Peyer's patch (tissue), 4 donors: Measurements from ENCODE around the gene CARMIL1. TPM values are rescaled to one million over a fixed set of nuclear protein-coding genes. Genes with fewer than 3 reads are reported as not detected.

Source experiments
- DNase-seq, 3 donors: peaks; one replicate each; pipeline ENCODE4 v3.0.0-alpha.2; 2017 to 2019
- H3K27ac ChIP-seq, 4 donors: fragments of 200-600 bp; sonication (generic); one replicate each; pipeline ENCODE4 v1.5.1; 2016 to 2019
- H3K27me3 ChIP-seq, 2 donors: fragments of 200-600 bp; sonication (generic); one replicate each; pipeline ENCODE4 v1.5.1; 2019
- H3K36me3 ChIP-seq, 3 donors: fragments of 200-600 bp; sonication (generic); one replicate each; pipeline ENCODE4 v1.5.1; 2016 to 2019
- H3K4me1 ChIP-seq, 4 donors: fragments of 200-600 bp; sonication (generic); one replicate each; pipeline ENCODE4 v1.5.1; 2016 to 2019
- H3K4me3 ChIP-seq, 4 donors: fragments of 200-600 bp; sonication (generic); 1 replicate in 3 of 4; 2 replicates in 1 of 4; pipeline ENCODE4 v1.5.1; 2016 to 2019; ENCODE audit warnings: mild to moderate bottlenecking in 1 of 4
- H3K9me3 ChIP-seq, 4 donors: fragments of 200-600 bp; sonication (generic); one replicate each; pipeline ENCODE4 v1.5.1; 2016 to 2019; ENCODE audit warnings: mild to moderate bottlenecking in 1 of 4
- POLR2A ChIP-seq, 2 donors: fragments of 450-650 bp; IDR thresholded peaks; one replicate each; pipeline ENCODE4 v1.5.1; 2017; ENCODE audit warnings: antibody characterized with exemption in 2 of 2, mild to moderate bottlenecking in 2 of 2, moderate library complexity in 2 of 2
- total RNA-seq, 4 donors: library from RNA; depleted of rRNA; stranded (reverse); fragments of >200 nt; gene quantifications; one replicate each; pipeline ENCODE4 v1.1.0, GENCODE V29; 2016
- TF ChIP-seq, protein P1 (sequence below), 6 experiments: fragments of 450-650 bp in 4 of 6; fragments of 200-600 bp in 2 of 6; sonication (generic) in 1 of 6; IDR thresholded peaks; one replicate each; pipeline ENCODE4 v1.5.1; 2017 to 2019; ENCODE audit warnings: antibody characterized with exemption in 6 of 6, mild to moderate bottlenecking in 3 of 6, moderate library complexity in 1 of 6

CARMIL1 gene
- total RNA-seq, 4 donors from 2014 or later, result 75.1 to 107 (median 85.7) TPM

DNA sequence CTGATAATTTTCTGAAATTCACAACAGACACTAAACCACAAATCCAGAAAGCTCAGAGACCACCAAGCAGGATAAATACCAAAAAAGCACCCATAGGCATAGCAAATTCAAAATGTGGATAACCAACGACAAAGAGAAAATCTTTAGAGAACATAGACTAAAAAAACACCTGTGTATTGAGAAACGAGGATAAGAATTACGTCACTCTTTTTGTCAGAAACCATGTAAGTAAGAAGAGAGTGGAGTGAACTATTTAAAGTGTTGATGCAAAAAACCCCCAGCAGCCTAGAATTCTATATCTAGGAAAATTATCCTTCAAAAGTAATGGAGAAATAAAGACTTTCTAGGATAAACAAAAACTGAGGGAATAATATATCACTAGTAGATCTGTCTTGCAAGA lies 245.9 kb downstream of the CARMIL1 start:
- Histone ChIP-seq H3K4me3 (no peak overlapping the region), H3K27me3 (no peaks in the 10 kb centered on the region), H3K36me3 (peaks cover 0 to 24% (median 0%) of the 10 kb centered on the region in 3 donors), H3K4me1 (no peaks in the 10 kb centered on the region), H3K9me3 (no peaks in the 10 kb centered on the region), H3K27ac (no peak overlapping the region)
- TF ChIP-seq, protein P1, sequence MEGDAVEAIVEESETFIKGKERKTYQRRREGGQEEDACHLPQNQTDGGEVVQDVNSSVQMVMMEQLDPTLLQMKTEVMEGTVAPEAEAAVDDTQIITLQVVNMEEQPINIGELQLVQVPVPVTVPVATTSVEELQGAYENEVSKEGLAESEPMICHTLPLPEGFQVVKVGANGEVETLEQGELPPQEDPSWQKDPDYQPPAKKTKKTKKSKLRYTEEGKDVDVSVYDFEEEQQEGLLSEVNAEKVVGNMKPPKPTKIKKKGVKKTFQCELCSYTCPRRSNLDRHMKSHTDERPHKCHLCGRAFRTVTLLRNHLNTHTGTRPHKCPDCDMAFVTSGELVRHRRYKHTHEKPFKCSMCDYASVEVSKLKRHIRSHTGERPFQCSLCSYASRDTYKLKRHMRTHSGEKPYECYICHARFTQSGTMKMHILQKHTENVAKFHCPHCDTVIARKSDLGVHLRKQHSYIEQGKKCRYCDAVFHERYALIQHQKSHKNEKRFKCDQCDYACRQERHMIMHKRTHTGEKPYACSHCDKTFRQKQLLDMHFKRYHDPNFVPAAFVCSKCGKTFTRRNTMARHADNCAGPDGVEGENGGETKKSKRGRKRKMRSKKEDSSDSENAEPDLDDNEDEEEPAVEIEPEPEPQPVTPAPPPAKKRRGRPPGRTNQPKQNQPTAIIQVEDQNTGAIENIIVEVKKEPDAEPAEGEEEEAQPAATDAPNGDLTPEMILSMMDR (IDR thresholded peaks at IDR 0.05), result no peak
- no peak for TF ChIP-seq POLR2A (IDR thresholded peaks at IDR 0.05)
- DNase-seq, result no peak

DNA sequence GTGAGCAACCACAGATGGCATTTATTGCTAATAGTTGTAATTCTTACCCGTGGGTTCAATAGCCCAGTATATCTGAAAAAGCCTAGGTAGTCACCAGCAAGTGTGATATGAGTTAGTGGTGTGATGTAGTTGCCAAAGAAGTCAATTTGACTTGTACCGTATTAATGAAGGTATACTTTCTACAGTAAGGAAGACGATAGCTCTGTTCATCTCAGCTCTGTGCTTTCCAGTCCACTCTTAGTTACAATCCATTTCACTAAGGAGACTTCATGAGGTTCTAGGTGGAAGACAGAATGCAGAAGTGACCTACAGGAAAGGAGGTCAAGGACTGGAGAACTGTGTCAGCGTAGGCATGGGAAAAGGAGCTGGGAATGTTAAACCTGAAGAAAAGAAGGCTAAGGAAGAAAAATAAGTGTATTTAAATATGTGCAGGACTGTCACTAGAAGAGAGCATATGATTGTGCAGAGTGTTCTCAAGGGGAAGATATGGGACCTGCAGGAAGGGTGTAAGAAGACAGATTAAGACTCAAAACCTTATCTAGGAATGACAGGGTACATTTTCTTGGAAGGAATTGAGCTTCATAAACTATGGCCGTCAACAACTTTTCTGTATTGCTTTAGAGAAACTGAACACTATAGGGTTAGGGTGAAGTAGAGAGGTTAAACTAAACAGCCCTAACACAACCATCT lies 255.9 kb downstream of the CARMIL1 start:
- H3K4me3 ChIP-seq, result no peak overlapping the region
- peaks cover 0 to 23% (median 0%) of the 10 kb centered on the region in 3 donors for H3K36me3 ChIP-seq
- H3K4me1 ChIP-seq, result no peaks in the 10 kb centered on the region
- TF ChIP-seq, protein P1 (IDR thresholded peaks at IDR 0.05), result no peak
- TF ChIP-seq POLR2A (IDR thresholded peaks at IDR 0.05), result no peak
- no peaks in the 10 kb centered on the region for H3K27me3 ChIP-seq
- H3K27ac ChIP-seq, result no peak overlapping the region
- DNase-seq, result no peak
- no peaks in the 10 kb centered on the region for H3K9me3 ChIP-seq

GRCh38 chr6:25535632-25536225 lies 256.6 kb downstream of the CARMIL1 start:
- no peak overlapping the region for H3K27ac ChIP-seq
- H3K4me1 ChIP-seq, result no peaks in the 10 kb centered on the region
- no peaks in the 10 kb centered on the region for H3K9me3 ChIP-seq
- H3K4me3 ChIP-seq, result no peak overlapping the region
- H3K27me3 ChIP-seq, result no peaks in the 10 kb centered on the region
- peaks cover 0 to 23% (median 0%) of the 10 kb centered on the region in 3 donors for H3K36me3 ChIP-seq
- DNase-seq, result no peak
- no peak for TF ChIP-seq POLR2A (IDR thresholded peaks at IDR 0.05)
- TF ChIP-seq, protein P1 (IDR thresholded peaks at IDR 0.05), result no peak

GRCh38 chr6:25536781-25537180 lies 257.6 kb downstream of the CARMIL1 start:
- no peak overlapping the region for H3K27ac ChIP-seq
- no peak for DNase-seq
- TF ChIP-seq, protein P1 (IDR thresholded peaks at IDR 0.05), result no peak
- no peak for TF ChIP-seq POLR2A (IDR thresholded peaks at IDR 0.05)
- H3K36me3 ChIP-seq, result peaks cover 0 to 23% (median 0%) of the 10 kb centered on the region in 3 donors
- no peaks in the 10 kb centered on the region for H3K4me1 ChIP-seq
- H3K27me3 ChIP-seq, result no peaks in the 10 kb centered on the region
- no peak overlapping the region for H3K4me3 ChIP-seq
- no peaks in the 10 kb centered on the region for H3K9me3 ChIP-seq

- no peak overlapping the region for H3K4me3 ChIP-seq
- DNase-seq, result no peak
- H3K36me3 ChIP-seq, result peaks cover 0 to 23% (median 0%) of the 10 kb centered on the region in 3 donors
- no peaks in the 10 kb centered on the region for H3K9me3 ChIP-seq
- no peaks in the 10 kb centered on the region for H3K27me3 ChIP-seq
- H3K27ac ChIP-seq, result no peak overlapping the region
- TF ChIP-seq, protein P1 (IDR thresholded peaks at IDR 0.05), result no peak
- TF ChIP-seq POLR2A (IDR thresholded peaks at IDR 0.05), result no peak
- no peaks in the 10 kb centered on the region for H3K4me1 ChIP-seq
Observed at GRCh38 chr6:25537349-25538018, 258.3 kb downstream of the CARMIL1 start.
